WI38 (cell line): ENCODE measurements around the gene IL1R1.

ENCODE experiments used
- H3K4me3 ChIP-seq: 2 replicates; pipeline ENCODE4 v1.5.1; 2011; ENCODE audit warnings: low read depth, mild to moderate bottlenecking, control low read depth, low read length
- TF ChIP-seq, protein P1 (sequence below): IDR thresholded peaks from 2 replicates; pipeline ENCODE4 v1.5.1; 2012; ENCODE audit warnings: low read depth, mild to moderate bottlenecking, control low read depth, low read length

IL1R1 gene

DNA sequence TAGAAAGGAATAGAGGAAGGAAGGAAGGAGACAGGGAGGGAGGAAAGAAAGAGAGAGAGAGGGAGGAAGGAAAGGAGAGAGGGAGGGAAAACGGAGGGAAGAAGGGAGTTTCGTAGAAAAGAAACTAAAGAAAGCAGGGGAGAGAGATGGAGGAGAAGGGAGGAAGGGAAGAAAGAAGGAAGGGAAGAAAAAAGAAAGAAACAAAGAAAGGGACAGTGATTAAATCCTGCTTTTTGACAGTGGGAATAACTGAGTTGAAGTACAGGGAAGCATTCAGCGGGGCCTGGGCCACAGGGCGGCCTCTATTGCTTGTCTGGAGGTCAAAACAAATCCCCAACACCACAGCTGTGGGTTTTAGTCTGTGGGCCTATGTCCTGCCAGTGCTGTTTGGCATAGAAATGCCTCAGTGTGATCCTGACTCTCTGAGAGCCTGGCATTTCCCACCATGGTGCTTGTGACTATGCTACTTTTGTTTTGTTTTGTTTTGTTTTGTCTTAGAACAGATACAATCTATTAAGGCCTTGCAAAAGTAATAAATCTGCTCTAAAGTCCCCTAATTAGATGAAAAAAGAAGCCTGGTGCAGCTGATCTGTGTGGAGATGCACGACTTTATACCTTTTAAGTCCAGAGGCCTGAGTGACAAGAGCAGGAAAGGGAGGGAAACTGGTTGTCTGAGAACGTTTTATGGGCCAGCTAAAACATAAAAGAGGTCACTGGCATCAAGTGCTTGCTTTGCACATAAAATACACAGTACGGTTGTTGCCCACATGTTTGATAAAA lies 84.3 kb downstream of the IL1R1 start:
- TF ChIP-seq, protein P1, sequence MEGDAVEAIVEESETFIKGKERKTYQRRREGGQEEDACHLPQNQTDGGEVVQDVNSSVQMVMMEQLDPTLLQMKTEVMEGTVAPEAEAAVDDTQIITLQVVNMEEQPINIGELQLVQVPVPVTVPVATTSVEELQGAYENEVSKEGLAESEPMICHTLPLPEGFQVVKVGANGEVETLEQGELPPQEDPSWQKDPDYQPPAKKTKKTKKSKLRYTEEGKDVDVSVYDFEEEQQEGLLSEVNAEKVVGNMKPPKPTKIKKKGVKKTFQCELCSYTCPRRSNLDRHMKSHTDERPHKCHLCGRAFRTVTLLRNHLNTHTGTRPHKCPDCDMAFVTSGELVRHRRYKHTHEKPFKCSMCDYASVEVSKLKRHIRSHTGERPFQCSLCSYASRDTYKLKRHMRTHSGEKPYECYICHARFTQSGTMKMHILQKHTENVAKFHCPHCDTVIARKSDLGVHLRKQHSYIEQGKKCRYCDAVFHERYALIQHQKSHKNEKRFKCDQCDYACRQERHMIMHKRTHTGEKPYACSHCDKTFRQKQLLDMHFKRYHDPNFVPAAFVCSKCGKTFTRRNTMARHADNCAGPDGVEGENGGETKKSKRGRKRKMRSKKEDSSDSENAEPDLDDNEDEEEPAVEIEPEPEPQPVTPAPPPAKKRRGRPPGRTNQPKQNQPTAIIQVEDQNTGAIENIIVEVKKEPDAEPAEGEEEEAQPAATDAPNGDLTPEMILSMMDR = no peak
- no peak overlapping the region; the same call in 1 of the 2 replicates for H3K4me3 ChIP-seq

GRCh38 chr2:102229141-102229769 lies 86.7 kb downstream of the IL1R1 start:
- no peak overlapping the region for H3K4me3 ChIP-seq
- TF ChIP-seq, protein P1 = no peak
